Activated CD8-positive, alpha-beta memory T cell treated with anti-CD3 and anti-CD28 coated beads for 36 hours (primary cell): Measurements from ENCODE around the gene RPUSD3. TPM values are rescaled to one million over a fixed set of nuclear protein-coding genes. Genes with fewer than 3 reads are reported as not detected.
"Not testable (repeated sequence)": the region's sequence is repeated elsewhere in the genome, so short reads cannot be mapped to it uniquely, and the experiment has no call there.

Experiments
- CTCF ChIA-PET: fragments of 350-600 bp; sonication (Branson Sonifier 250); formaldehyde crosslinking; loops from one replicate; lab custom pipeline; 2021; ENCODE audit warnings: antibody characterized with exemption; lab: Charles Lee
- POLR2A ChIA-PET: fragments of 350-600 bp; sonication (Branson Sonifier 250); formaldehyde crosslinking; loops from one replicate; lab custom pipeline; 2021; ENCODE audit warnings: antibody characterized with exemption; lab: Charles Lee
- total RNA-seq, 2 experiments: library from RNA; stranded (reverse); gene quantifications; one replicate each; pipeline ENCODE4 v1.2.3, GENCODE V29; 2021

The RPUSD3 gene
- total RNA-seq, 2 experiments from 2014 or later = 80.4 to 81.3 TPM

- ChIA-PET CTCF (interaction anchor here (0.7 kb wide), 1 partner anchor 65 kb away, joined by 3 read pairs; no protein-coding TSS in a partner anchor), POLR2A (no interaction called here)
Measured at GRCh38 chr3:9870978-9871377, 27.2 kb upstream of the RPUSD3 start.

- CTCF ChIA-PET = no interaction called here
Measured at GRCh38 chr3:9869955-9870354, 26.1 kb upstream of the RPUSD3 start.

GRCh38 chr3:9867106-9867505, 23.3 kb upstream of the RPUSD3 start:
- CTCF ChIA-PET = no interaction called here
- POLR2A ChIA-PET = interaction anchor here (1.1 kb wide), 1 partner anchor 57 kb away, joined by 6 read pairs; the partner anchor contains the start of gene TTLL3

More at GRCh38 chr3:9869955-9870354, 26.1 kb upstream of the RPUSD3 start:
- POLR2A ChIA-PET = no interaction called here

- ChIA-PET POLR2A (no interaction called here), CTCF (no interaction called here)
Measured at GRCh38 chr3:9866639-9867038, 22.8 kb upstream of the RPUSD3 start.

GRCh38 chr3:9865125-9865637, 21.4 kb upstream of the RPUSD3 start:
- POLR2A ChIA-PET = not testable (repeated sequence)
- CTCF ChIA-PET = interaction anchor here (0.7 kb wide), 1 partner anchor 478 kb away, joined by 3 read pairs; no protein-coding TSS in a partner anchor

- POLR2A ChIA-PET = no interaction called here
- CTCF ChIA-PET = no interaction called here
Measured at GRCh38 chr3:9864200-9864927, 20.6 kb upstream of the RPUSD3 start.

GRCh38 chr3:9863058-9863772, 19.4 kb upstream of the RPUSD3 start:
- POLR2A ChIA-PET = no interaction called here
- CTCF ChIA-PET = no interaction called here

- POLR2A ChIA-PET = no interaction called here
- CTCF ChIA-PET = no interaction called here
Measured at GRCh38 chr3:9862391-9863057, 18.7 kb upstream of the RPUSD3 start.

GRCh38 chr3:9861626-9862130, 17.9 kb upstream of the RPUSD3 start:
- POLR2A ChIA-PET = no interaction called here
- CTCF ChIA-PET = no interaction called here

- POLR2A ChIA-PET = interaction anchor here (0.6 kb wide), 1 partner anchor 53 kb away, joined by 3 read pairs; no protein-coding TSS in a partner anchor
Measured at GRCh38 chr3:9861201-9861600, 17.4 kb upstream of the RPUSD3 start.

GRCh38 chr3:9859530-9860025, 15.8 kb upstream of the RPUSD3 start:
- POLR2A ChIA-PET = no interaction called here
- CTCF ChIA-PET = no interaction called here

More at GRCh38 chr3:9861201-9861600, 17.4 kb upstream of the RPUSD3 start:
- CTCF ChIA-PET = no interaction called here

GRCh38 chr3:9855594-9855993, 11.8 kb upstream of the RPUSD3 start:
- CTCF ChIA-PET = interaction anchor here (2.0 kb wide), 1 partner anchor 77 kb away, joined by 5 read pairs; no protein-coding TSS in a partner anchor
- POLR2A ChIA-PET = no interaction called here

- POLR2A ChIA-PET = not testable (repeated sequence)
- CTCF ChIA-PET = interaction anchor here (2.0 kb wide), 1 partner anchor 78 kb away, joined by 5 read pairs; no protein-coding TSS in a partner anchor
Measured at GRCh38 chr3:9854291-9854940, 10.6 kb upstream of the RPUSD3 start.

- CTCF ChIA-PET = no interaction called here
- POLR2A ChIA-PET = interaction anchor here (1.5 kb wide), 1 partner anchor 9 kb away, joined by 3 read pairs; the partner anchor contains the start of gene RPUSD3
Measured at GRCh38 chr3:9852528-9852927, 8.7 kb upstream of the RPUSD3 start.

- POLR2A ChIA-PET, CTCF ChIA-PET: not testable (repeated sequence)
Measured at GRCh38 chr3:9851926-9852325, 8.1 kb upstream of the RPUSD3 start.

- POLR2A ChIA-PET, CTCF ChIA-PET: not testable (repeated sequence)
Measured at GRCh38 chr3:9851383-9851782, 7.6 kb upstream of the RPUSD3 start.

GRCh38 chr3:9848860-9849259, 5.1 kb upstream of the RPUSD3 start:
- POLR2A ChIA-PET = not testable (repeated sequence)
- CTCF ChIA-PET = interaction anchor here (0.7 to 0.8 kb wide), 2 partner anchors 19 to 103 kb away, joined by 3 read pairs; partner anchors contain the start of gene PRRT3

GRCh38 chr3:9847870-9848269, 4.1 kb upstream of the RPUSD3 start:
- CTCF ChIA-PET = not testable (repeated sequence)
- POLR2A ChIA-PET = interaction anchor here (0.6 kb wide), 1 partner anchor 405 kb away, joined by 4 read pairs; no protein-coding TSS in a partner anchor
